OCI-LY7 (cell line): ENCODE results near the gene CCT7. TPM values are rescaled to one million over a fixed set of nuclear protein-coding genes. Genes with fewer than 3 reads are reported as not detected.

Experiments used
- BruUV-seq: library from RNA; stranded (reverse); fragments of 400-500 nt; replicated peaks from 2 replicates; lab custom pipeline; 2021; lab: Mats Ljungman, UMichigan
- CTCF ChIA-PET: fragments of 300-600 bp; sonication (Branson Sonifier 250); formaldehyde crosslinking; loops from one replicate; lab custom pipeline; 2022; ENCODE audit warnings: antibody characterized with exemption; ENCODE audit not compliant: unreplicated experiment; lab: Charles Lee
- POLR2A ChIA-PET: fragments of 300-600 bp; sonication (Branson Sonifier 250); formaldehyde crosslinking; loops from one replicate; lab custom pipeline; 2022; ENCODE audit warnings: antibody characterized with exemption; lab: Charles Lee
- DNase-seq: peaks from one replicate; pipeline ENCODE4 v3.0.0-alpha.2; 2015; ENCODE audit warnings: low spot score
- H2AFZ ChIP-seq: fragments of 200-600 bp; sonication (generic), shearing (Covaris generic); 2 replicates; pipeline ENCODE4 v1.6.1; 2014; ENCODE audit warnings: mild to moderate bottlenecking, antibody characterized with exemption, low read length, moderate library complexity
- H3K27ac ChIP-seq: fragments of 200-600 bp; sonication (generic); 2 replicates; pipeline ENCODE4 v1.5.1; 2014; ENCODE audit warnings: mixed run types, low read depth, mild to moderate bottlenecking, moderate library complexity, low read length, inconsistent platforms; ENCODE audit not compliant: poor library complexity, severe bottlenecking
- H3K36me3 ChIP-seq: fragments of 200-600 bp; sonication (generic); 2 replicates; pipeline ENCODE4 v1.6.1; 2014; ENCODE audit warnings: mild to moderate bottlenecking, antibody characterized with exemption, low read length, moderate library complexity, mixed read lengths; ENCODE audit not compliant: insufficient read depth
- H3K4me1 ChIP-seq: fragments of 200-600 bp; sonication (generic); 2 replicates; pipeline ENCODE4 v1.5.1; 2014; ENCODE audit warnings: mild to moderate bottlenecking, low read length; ENCODE audit not compliant: insufficient read depth, poor library complexity, severe bottlenecking
- H3K4me2 ChIP-seq: fragments of 200-600 bp; sonication (generic); 2 replicates; pipeline ENCODE4 v1.6.1; 2014; ENCODE audit warnings: mild to moderate bottlenecking, low read length
- H3K4me3 ChIP-seq: fragments of 200-600 bp; sonication (generic); 2 replicates; pipeline ENCODE4 v1.5.1; 2014; ENCODE audit warnings: mild to moderate bottlenecking, low read depth, low read length; ENCODE audit not compliant: poor library complexity, severe bottlenecking
- H3K79me2 ChIP-seq: fragments of 200-600 bp; sonication (generic); 2 replicates; pipeline ENCODE4 v1.6.1; 2016; ENCODE audit warnings: low read depth, mild to moderate bottlenecking, low read length, moderate library complexity, mixed read lengths; ENCODE audit not compliant: insufficient read depth
- H3K9me2 ChIP-seq: fragments of 200-600 bp; sonication (generic); 2 replicates; pipeline ENCODE4 v1.6.1; 2016; ENCODE audit warnings: mild to moderate bottlenecking, low read length, mixed read lengths; ENCODE audit not compliant: insufficient read depth
- H3K9me3 ChIP-seq: fragments of 200-600 bp; sonication (generic); 2 replicates; pipeline ENCODE4 v1.6.1; 2014; ENCODE audit warnings: mild to moderate bottlenecking, mixed run types, low read length, mixed read lengths
- H4K20me1 ChIP-seq: fragments of 200-600 bp; sonication (generic); 2 replicates; pipeline ENCODE4 v1.6.1; 2014; ENCODE audit warnings: mild to moderate bottlenecking, antibody characterized with exemption, low read length, moderate library complexity, mixed read lengths; ENCODE audit not compliant: insufficient read depth
- EZH2phosphoT487 ChIP-seq: fragments of 200-600 bp; sonication (generic); IDR thresholded peaks from 2 replicates; pipeline ENCODE4 v1.6.1; 2018; ENCODE audit warnings: low read depth, borderline replicate concordance, mild to moderate bottlenecking, mixed run types, antibody characterized with exemption, low read length, moderate library complexity, mixed read lengths
- intact Hi-C: fragments of 100-400 bp; cut with micrococcal nuclease; formaldehyde crosslinking; loops from one replicate; pipeline ENCODE4 v1.10.0; 2022; ENCODE audit not compliant: unreplicated experiment
- total RNA-seq, 2 experiments: library from RNA; depleted of rRNA in 1 of 2; stranded (reverse); fragments of >200 nt in 1 of 2; shearing (Covaris generic) in 1 of 2; gene quantifications; 2 replicates each; pipeline ENCODE4 v1.2.3, GENCODE V29; 2014 to 2022
- TF ChIP-seq, protein P1 (sequence below): fragments of 200-600 bp; sonication (generic); conservative IDR thresholded peaks from 2 replicates; pipeline ENCODE4 v1.5.1; 2014; ENCODE audit warnings: mild to moderate bottlenecking, antibody characterized with exemption, low read length, moderate library complexity, mixed read lengths

The CCT7 gene
- total RNA-seq, 2 experiments from 2014 or later, result 334 to 347 TPM

DNA sequence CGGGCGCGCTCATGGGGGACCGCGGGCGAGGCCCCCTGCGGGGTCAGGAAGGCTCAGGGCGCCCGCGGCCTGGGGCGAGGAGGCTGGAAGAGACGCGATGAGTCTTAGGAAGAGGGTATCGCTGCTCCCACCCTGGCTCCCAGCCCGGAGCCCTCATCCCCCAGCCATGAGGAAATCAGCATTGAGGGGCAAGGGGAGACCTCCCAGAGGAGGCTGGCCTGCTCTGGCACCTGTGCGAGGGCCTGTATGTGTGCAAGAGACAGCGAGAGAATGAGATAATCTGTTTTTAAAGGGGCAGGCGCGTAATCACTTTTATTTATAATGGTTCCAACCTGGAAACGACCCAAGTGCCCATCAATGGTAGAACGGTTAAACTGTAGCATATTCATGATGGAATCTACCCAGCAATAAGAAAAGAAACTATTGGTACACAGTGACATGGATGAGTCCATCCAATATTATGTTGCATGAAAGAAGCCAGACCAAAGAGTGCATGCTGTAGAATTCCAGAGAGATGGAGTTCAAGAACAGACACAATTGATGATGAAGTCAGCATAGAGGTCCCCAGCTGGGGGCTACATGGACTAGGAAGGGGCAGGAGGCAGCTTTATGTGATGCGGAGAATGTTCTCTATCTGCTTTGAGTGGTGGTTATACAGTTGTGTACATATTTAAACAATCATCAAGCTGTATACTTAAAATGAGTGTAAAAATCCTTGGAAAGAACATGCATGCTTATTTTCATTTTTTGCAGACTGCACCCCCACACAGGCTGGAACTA lies 35.8 kb downstream of the CCT7 start:
- intact Hi-C loops, result no loop called here
- Histone ChIP-seq H3K79me2 (peaks cover 29% of the 10 kb centered on the region; the same call in 1 of the 2 replicates), H2AFZ (no peak overlapping the region), H3K4me2 (peak overlapping the region; percentile 56), H3K27ac (no peak overlapping the region), H3K4me3 (peak overlapping the region; percentile 42), H3K36me3 (peaks cover 90% of the 10 kb centered on the region), H3K9me2 (no peaks in the 10 kb centered on the region), H3K4me1 (peaks cover 7% of the 10 kb centered on the region), H4K20me1 (0 out of 2 replicates have a peak, but pooled peaks cover 10% of the 10 kb centered on the region), H3K9me3 (no peaks in the 10 kb centered on the region)
- no TSS peak for BruUV-seq
- ChIA-PET POLR2A (no interaction called here), CTCF (no interaction called here)
- DNase-seq, result no peak
- TF ChIP-seq, protein P1, sequence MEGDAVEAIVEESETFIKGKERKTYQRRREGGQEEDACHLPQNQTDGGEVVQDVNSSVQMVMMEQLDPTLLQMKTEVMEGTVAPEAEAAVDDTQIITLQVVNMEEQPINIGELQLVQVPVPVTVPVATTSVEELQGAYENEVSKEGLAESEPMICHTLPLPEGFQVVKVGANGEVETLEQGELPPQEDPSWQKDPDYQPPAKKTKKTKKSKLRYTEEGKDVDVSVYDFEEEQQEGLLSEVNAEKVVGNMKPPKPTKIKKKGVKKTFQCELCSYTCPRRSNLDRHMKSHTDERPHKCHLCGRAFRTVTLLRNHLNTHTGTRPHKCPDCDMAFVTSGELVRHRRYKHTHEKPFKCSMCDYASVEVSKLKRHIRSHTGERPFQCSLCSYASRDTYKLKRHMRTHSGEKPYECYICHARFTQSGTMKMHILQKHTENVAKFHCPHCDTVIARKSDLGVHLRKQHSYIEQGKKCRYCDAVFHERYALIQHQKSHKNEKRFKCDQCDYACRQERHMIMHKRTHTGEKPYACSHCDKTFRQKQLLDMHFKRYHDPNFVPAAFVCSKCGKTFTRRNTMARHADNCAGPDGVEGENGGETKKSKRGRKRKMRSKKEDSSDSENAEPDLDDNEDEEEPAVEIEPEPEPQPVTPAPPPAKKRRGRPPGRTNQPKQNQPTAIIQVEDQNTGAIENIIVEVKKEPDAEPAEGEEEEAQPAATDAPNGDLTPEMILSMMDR, result no peak
- no peak for TF ChIP-seq EZH2phosphoT487

DNA sequence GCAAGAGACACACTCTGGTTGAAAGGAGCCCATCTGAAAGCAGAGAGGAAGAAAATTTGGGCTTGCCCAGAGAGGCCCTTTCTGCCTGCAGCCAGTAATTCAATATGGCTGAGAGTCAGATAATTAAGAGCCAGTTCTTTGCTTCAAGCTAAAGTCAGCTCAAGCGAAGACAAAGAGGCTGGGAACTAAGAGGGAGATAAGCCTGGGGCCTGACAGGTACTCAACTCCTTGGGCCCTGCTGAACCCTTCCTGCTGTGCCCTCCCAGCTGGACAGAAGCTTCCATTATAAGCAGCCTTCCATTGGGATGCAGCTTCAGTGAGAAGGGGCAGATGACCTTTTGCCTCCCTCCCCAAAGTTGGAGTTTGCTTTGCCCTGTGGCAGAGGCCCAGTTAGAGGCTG lies 38.2 kb downstream of the CCT7 start:
- DNase-seq, result no peak
- Histone ChIP-seq H4K20me1 (0 out of 2 replicates have a peak, but pooled peaks cover 10% of the 10 kb centered on the region), H2AFZ (no peak overlapping the region), H3K4me2 (no peak overlapping the region), H3K9me3 (no peaks in the 10 kb centered on the region), H3K27ac (no peak overlapping the region), H3K4me1 (peaks cover 7% of the 10 kb centered on the region), H3K36me3 (peaks cover 89% of the 10 kb centered on the region), H3K9me2 (no peaks in the 10 kb centered on the region), H3K4me3 (no peak overlapping the region), H3K79me2 (peaks cover 43% of the 10 kb centered on the region; the same call in 1 of the 2 replicates)
- TF ChIP-seq EZH2phosphoT487, result no peak
- TF ChIP-seq, protein P1, result no peak
- ChIA-PET POLR2A (interaction anchor here (1.6 kb wide), 1 partner anchor 9 kb away, joined by 5 read pairs; no protein-coding TSS in a partner anchor), CTCF (interaction anchor here (0.6 kb wide), 1 partner anchor 9 kb away, joined by 3 read pairs; no protein-coding TSS in a partner anchor)
- intact Hi-C loops, result no loop called here
- no TSS peak for BruUV-seq

DNA sequence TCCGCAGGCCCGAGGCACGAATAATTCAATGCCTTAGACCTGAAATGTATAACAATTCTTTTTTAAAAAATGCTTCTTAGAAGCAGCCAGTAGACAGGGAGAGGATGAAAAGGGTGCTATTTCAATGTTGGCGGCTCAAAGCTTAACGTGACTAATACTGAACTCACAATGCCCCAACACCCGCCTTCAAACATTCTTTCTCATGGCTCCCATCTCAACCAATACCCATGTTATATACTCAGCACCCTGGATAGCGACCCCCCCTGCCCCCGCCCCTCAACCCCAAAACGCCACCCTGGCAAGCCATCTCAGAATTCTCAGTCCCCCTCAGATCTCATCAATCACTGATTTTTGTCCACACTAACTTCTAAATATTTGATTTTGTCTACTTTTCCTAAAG lies 45.7 kb downstream of the CCT7 start:
- peaks cover 13% of the 10 kb centered on the region for H3K4me1 ChIP-seq
- peaks cover 67% of the 10 kb centered on the region for H3K36me3 ChIP-seq
- no peaks in the 10 kb centered on the region for H3K9me3 ChIP-seq
- H3K9me2 ChIP-seq, result no peaks in the 10 kb centered on the region
- BruUV-seq, result no TSS peak
- H4K20me1 ChIP-seq, result peaks cover 23% of the 10 kb centered on the region; the same call in 1 of the 2 replicates
- TF ChIP-seq, protein P1, result no peak
- no peak overlapping the region for H3K4me2 ChIP-seq
- ChIA-PET CTCF (no interaction called here), POLR2A (no interaction called here)
- H3K4me3 ChIP-seq, result no peak overlapping the region
- H3K79me2 ChIP-seq, result peaks cover 85% of the 10 kb centered on the region
- no peak overlapping the region for H2AFZ ChIP-seq
- no peak overlapping the region for H3K27ac ChIP-seq
- intact Hi-C loops, result loop anchor here (5.0 kb wide), 2 partner anchors 208 to 1677 kb away; partner anchors contain the start of genes POLE4 and SFXN5
- no peak for DNase-seq
